Measurements from ENCODE around the gene DNER. TPM values are rescaled to one million over a fixed set of nuclear protein-coding genes. Genes with fewer than 3 reads are reported as not detected.

DNER gene
- polyA plus RNA-seq, 10 donors, result 1.4 to 5.1 (median 3.0) TPM

- DNase-seq, result no peak
Measured at GRCh38 chr2:229501051-229501794, 213.1 kb downstream of the DNER start.

GRCh38 chr2:229492034-229492433, 222.3 kb downstream of the DNER start:
- no peak for DNase-seq

- DNase-seq, result no peak
Measured at GRCh38 chr2:229490167-229490566, 224.2 kb downstream of the DNER start.

- no peak for DNase-seq
Measured at GRCh38 chr2:229489016-229489415, 225.3 kb downstream of the DNER start.

DNA sequence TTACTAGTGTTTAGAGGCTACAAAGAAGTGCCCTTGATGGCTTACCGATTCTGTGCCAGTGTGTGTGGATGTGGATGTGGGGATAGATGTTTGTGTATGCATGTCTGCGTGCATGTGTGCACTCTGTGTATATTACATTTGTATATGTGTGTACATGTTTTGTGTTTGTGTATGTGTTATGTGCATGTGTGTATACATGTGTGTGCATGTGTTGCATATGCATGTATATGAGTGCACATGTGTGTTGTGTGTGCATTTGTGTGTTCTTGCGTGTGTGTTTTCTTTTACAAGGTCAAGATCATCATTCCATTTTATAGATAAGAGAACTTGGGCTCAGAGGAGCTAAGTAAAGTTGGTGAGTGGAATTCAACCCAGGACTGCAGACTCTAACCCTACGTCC, 226.1 kb downstream of the DNER start:
- no peak for DNase-seq

DNA sequence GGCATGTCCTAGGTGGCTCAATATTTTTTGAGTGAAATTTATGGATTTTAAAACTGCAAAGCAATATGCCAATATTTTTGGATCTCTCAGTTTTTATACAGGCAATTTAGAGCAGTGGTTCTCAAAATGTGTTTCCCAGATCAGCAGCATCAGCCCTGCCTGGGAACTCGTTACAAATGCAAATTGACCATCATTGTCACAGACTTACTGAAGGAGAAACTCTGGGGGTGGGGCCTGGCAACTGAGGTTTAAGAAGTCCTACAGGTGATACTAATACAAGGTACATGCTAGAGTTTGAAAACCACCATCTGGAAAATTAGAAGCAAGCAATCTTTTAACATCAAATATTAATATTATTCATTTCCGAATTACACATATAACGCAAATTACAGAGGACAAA, 227.7 kb downstream of the DNER start:
- no peak for DNase-seq

DNA sequence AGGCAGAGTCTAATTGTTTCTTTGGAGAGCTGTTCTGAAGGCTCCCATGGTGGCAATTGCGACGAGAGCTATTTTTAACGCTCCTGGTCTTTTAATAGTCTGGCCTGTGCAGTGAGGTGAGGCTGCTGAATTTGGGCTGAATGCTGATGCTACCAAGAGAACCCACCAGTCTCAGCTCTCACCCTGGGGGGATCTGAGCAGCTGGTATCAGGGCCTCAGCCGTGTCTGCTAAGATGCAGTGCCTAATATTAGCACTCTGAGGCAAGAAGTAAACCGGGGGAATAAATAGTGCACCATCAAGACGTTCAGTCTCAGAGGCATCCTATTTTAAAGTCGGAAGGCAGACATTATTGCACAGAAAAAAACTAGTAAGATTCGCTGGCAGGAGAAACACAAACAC, 228.5 kb downstream of the DNER start:
- DNase-seq, result peak in 1 of 3 donors; percentile 58

GRCh38 chr2:229477269-229477755, 237.0 kb downstream of the DNER start:
- DNase-seq, result no peak

DNA sequence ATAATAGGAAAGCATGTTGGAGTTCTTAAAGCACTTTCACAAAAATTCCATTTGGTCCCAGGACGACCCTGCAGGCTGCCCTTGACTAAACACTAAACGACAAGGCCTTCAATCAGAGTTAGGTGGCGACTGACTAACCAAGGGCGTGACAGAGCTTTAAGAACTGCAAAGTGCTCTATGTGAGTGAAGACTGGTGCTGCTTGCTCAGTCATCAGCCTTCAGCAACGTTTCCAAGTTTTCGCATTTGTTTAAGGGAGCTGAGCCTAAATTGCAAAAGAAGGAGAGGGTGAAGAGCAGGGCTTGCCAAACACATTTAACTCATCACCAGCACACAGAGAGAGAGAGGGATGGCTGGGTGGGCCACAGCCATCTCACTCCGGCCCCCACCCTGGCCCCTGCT, 238.6 kb downstream of the DNER start:
- peak in 1 of 3 donors; percentile 37 for DNase-seq

- no peak for DNase-seq
Measured at GRCh38 chr2:229474125-229474524, 240.2 kb downstream of the DNER start.

DNA sequence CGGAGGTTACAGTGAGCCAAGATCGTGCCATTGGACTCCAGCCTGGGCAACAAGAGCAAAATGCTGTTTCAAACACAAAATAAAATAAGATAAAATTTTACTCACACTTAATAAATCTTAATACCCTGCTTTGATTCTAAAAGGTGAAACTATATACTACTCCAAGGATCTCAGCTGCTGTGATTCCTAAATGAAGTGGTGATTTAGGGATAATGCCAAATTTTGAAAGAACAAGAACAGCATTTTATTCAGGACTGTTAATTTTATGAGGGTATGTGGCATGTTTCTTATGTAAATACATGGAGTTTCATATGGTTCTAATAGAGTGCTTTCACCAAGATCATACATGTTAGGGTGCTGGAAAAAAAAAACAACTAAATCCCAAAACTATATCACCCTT, 243.6 kb downstream of the DNER start:
- DNase-seq, result no peak

GRCh38 chr2:229467783-229468182, 246.6 kb downstream of the DNER start:
- no peak for DNase-seq

DNA sequence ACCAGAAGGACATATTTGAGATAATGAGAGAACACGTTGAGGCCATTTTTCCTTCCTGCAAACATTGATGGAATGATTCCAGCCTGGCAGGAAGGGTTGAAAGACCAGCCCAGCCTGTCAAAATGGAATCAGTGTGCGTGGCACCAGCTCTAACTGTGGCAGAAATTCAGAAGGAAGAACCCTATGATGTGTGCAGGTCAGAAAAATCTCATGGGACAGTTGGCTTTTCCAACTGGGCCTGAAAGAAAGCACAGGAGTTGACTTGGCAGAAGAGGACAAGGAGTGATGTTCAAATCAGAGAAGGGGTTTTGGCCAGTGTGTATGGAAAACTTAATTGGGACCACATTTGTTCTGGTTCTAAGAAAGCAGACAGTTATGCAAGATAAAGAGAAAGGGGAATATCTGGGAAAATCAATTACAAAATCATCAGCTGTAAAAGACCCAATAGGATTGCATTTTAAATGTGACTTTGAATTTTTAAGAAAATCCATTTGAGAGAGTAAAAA, 250.5 kb downstream of the DNER start:
- DNase-seq, result peak; percentile 74 to 91 (median 82)

DNA sequence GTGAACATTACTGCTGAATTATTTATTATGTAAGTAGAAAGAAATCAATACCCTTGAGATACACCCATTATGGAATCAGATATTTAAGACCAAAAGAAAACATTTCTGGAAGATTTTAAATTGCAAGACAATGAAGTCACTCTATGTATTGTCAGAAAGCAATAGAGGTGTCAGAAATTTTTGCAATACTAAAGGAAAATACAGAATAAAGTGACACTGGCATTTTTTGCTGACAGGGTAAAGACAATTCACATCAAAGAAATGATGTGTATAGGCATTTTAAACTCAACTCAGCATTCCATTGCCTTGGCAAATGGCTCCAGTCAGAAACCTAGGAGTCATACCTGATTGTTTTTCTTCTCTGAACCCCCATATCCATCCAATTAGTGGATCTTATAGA, 252.2 kb downstream of the DNER start:
- no peak for DNase-seq

DNA sequence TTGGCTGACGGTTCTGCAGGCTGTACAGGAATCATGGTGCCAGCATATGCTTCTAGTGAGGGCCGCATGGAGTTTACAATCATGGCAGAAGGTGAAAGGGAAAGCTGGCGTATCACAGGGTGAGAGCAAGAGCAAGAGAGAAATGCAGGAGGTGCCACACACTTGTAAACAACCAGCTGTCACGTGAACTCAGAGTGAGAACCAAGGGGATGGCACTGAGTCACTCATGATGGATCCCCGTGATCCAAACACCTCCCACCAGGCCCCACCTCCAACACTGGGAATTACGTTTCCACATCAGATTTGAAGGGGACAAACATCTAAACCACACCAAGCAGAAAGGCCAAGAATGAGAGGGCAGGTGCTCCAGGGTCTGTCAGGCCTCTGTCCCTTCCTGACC, 258.3 kb downstream of the DNER start:
- no peak for DNase-seq

DNA sequence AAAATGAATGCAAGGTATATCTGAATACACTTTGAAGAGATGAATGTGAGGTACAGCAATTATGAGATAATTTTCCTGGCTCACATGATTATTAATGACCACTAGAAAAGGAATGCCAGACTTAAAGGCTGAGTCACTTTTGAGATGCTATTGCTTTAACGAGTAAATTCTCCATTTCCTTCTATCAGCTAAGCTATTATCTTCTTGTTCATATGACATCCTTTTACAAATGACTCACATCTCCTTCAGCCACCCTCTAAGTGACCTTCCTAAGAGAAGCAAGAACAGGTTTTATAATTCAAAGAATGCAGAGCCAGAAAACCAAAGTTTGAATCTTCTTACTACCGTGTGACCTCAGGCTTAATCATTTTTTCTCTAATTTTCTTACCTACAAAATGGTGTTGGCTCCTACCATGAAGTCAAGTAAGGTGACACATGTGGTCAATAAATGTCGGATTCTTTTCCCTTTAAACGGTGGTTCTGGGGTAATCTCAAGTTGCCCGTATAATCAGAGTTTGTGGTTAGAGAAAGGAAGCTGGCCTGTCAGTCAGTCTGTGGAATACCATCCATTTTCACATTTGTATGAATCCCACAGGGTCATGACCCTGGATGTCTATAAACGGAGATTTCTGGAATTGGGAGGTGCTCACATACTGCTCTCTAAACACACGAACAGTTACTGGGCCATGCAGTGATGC, 259.3 kb downstream of the DNER start:
- peak in 1 of 3 donors; percentile 51 for DNase-seq

GRCh38 chr2:229453230-229453629, 261.1 kb downstream of the DNER start:
- DNase-seq, result no peak

DNA sequence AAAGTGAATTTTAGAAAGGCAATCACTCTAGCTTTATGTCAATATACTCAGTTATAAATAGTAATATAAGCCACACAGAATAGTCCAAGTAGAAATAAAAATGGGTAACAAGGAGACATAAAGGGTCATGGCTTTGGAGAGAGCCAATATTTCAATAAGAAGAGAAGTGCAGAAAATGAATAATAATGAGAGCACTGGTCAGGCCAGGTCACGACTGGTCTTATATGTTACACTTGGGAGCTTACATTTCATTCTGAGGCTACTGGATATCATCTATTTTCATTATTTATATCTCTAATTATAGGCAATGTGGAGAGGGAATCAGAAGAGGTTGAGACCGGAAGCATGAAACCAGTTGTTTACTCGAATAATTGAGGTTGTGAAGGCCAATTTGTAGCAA, 262.5 kb downstream of the DNER start:
- DNase-seq, result no peak

DNA sequence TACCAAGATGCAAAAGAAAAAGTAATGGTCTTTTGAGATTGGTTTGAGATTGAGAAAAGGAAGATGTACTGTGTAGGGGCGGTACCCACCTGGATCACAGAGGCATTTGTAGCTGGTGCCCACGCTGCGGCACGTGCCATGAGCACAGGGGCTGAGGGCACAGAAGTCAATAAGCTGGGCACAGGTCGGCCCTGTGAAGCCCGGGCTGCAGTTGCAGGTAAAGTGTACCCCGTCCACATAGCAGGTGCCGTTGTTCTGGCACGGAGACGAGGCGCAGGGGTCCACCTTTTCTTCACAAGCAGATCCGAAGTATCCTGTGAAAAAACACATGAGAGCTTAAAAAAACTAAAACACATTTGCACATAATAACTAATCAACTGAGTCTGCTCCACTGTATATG, 267.1 kb downstream of the DNER start:
- no peak for DNase-seq

DNA sequence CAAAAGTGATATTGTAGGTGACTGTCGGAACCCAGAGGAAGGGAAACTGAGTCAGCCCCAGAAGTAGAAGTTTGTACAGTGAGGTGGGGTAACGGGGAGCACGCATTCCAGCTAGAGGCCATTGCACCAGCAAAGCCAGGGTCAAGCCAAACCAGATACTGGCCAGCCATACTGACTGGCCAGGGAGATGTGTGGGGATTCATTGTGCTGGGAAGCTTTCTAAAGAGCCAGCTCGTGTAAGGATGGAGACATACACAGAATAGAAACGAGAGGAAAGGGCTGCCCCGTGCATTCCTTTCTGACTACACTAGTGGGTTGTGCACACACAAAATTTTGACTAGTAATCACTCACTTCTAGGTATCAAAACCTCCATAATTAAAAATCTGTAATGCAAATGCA, 268.0 kb downstream of the DNER start:
- DNase-seq, result no peak

DNA sequence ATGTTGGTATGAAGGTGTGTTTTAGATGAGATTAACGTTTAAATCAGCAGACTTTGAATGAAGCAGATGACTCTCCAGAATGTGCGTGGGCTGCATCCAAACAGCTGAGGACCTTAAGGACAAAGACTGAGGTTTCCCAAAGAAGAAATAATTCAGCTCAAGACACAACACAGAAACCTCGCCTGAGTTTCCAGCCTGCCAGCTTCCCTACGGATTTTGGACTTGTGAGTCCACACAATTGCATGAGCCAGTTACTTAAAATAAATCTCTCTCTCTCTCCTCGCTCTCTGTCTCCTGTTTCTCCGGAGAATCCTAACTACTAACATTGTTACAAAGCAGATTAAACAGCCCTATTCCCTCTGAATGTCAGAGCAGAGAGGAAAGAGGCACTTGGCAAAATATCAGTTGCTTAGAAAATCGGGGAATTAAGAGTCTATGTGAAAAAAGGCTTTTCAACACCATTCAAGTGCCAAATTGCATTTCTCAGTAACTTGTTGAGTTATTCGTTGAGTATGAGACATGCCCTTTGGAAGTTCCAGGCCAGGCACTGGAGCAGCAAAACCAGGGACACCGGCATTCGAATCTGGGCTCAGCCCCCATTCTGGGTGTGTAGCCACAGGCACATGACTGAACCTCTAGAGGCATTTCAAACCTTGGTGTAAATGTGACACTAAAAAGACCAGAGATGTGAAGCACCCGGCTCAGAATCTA, 268.7 kb downstream of the DNER start:
- DNase-seq, result peak; percentile 59 to 86 (median 68)

DNA sequence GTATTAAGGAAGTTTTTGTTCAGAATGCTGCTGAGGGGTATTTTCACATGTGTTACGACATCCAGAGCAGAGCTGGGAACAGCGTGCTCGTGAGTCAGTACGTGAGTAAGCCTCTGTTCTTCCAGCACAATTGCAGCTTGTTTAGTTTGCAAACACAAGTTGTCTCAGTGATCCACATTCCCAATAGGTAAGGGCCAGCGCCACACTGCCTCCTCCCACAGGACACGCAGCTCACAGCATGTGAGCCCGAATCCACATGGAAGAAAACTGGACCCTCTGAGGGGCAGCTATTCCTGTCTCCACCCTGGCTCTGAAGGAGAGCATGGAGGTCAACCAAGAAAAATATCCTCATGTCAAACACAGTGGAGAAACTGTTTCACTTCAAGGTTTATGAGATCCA, 269.3 kb downstream of the DNER start:
- DNase-seq, result peak in 2 of 3 donors; percentile 63 to 64
